Measurements from ENCODE around the gene KCNK4. TPM values are rescaled to one million over a fixed set of nuclear protein-coding genes. Genes with fewer than 3 reads are reported as not detected.

The KCNK4 gene
- total RNA-seq, 1 donor from 2014 or later, result 0.52 TPM

DNA sequence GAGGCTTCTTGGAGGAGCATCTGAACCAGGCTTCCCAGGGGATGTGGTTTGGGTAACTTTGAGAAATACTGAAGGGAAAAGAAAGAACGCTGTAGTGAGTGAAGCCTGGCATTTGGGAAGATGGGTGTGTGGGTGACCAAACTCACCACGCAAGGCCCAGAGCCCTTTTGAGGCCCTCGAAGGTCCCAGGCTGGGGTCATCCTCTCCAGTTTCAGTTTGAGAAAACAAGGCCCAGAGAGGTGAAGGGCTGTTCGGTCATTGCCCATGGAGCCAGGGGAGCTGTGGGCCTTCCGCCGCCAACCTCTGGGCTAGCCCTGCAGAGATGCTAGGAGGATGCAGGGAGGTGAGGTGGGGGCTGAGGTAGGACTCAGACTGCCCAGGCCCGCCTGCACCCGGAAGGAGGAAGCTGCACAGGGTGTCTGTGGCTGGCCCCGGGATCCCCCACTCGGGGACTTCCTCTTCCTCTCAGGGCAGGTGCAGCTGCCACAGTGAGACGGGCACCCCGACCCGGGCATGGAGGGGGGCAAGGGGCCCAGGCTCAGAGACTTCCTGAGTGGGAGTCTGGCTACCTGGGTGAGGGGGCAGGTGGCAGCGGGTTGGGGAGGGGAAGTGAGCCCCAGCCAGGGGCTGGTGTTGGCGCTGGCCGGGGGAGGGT, 48.8 kb downstream of the KCNK4 start, which contains the start of gene CCDC88B:
CCDC88B (plus strand) TSS at position 451 of the 655 bp plus-strand sequence; CDS start at position 514, 63 bp downstream.
- Histone ChIP-seq H3K4me1 (ENCODE audit: insufficient read depth, low read length) (peaks cover 12% of the 10 kb centered on the region), H3K4me3 (ENCODE audit: insufficient read depth, low read depth, low read length) (no peak within 1 kb of the TSS), H3K9ac (ENCODE audit: low read length) (no peak within 1 kb of the TSS), H3K4me2 (ENCODE audit: low read length) (no peak within 1 kb of the TSS), H2AFZ (ENCODE audit: low read depth, low read length) (no peak within 1 kb of the TSS), H4K20me1 (ENCODE audit: insufficient read depth, low read length) (no peaks in the 10 kb centered on the region), H3K27ac (ENCODE audit: low read depth, low read length) (no peak within 1 kb of the TSS), H3K79me2 (ENCODE audit: insufficient read depth, low read length) (no peaks in the 10 kb centered on the region), H3K36me3 (ENCODE audit: insufficient read depth, low read length) (no peaks in the 10 kb centered on the region), H3K27me3 (ENCODE audit: insufficient read depth, low read length) (no peaks in the 10 kb centered on the region), H3K9me3 (ENCODE audit: insufficient read depth, low read depth, low read length) (no peaks in the 10 kb centered on the region)
- H3K27ac Mint-ChIP-seq (ENCODE audit: unreplicated experiment), result no peak within 1 kb of the TSS
- H3K36me3 Mint-ChIP-seq (ENCODE audit: low read depth, unreplicated experiment), result no peaks in the 10 kb centered on the region
- H3K9me3 Mint-ChIP-seq (ENCODE audit: unreplicated experiment), result no peaks in the 10 kb centered on the region
- H3K4me3 Mint-ChIP-seq (ENCODE audit: unreplicated experiment), result peak within 1 kb of the TSS; percentile 1
- no peak for TF ChIP-seq EZH2 (IDR thresholded peaks at IDR 0.05; ENCODE audit: insufficient read depth, low read length)
- peaks cover 12% of the 10 kb centered on the region for H3K27me3 Mint-ChIP-seq (ENCODE audit: low read depth, unreplicated experiment)
- FAIRE-seq (no peak), DNase-seq (ENCODE audit: low read depth) (no peak)
- peaks cover 4% of the 10 kb centered on the region for H3K4me1 Mint-ChIP-seq (ENCODE audit: low read depth, unreplicated experiment)

- Histone ChIP-seq H3K9ac (ENCODE audit: low read length) (no peak overlapping the region), H3K4me1 (ENCODE audit: insufficient read depth, low read length) (peaks cover 8% of the 10 kb centered on the region), H3K36me3 (ENCODE audit: insufficient read depth, low read length) (no peaks in the 10 kb centered on the region), H3K79me2 (ENCODE audit: insufficient read depth, low read length) (no peaks in the 10 kb centered on the region), H3K27me3 (ENCODE audit: insufficient read depth, low read length) (no peaks in the 10 kb centered on the region), H3K9me3 (ENCODE audit: insufficient read depth, low read depth, low read length) (no peaks in the 10 kb centered on the region), H3K4me3 (ENCODE audit: insufficient read depth, low read depth, low read length) (no peak overlapping the region), H4K20me1 (ENCODE audit: insufficient read depth, low read length) (no peaks in the 10 kb centered on the region), H3K27ac (ENCODE audit: low read depth, low read length) (no peak overlapping the region), H2AFZ (ENCODE audit: low read depth, low read length) (no peak overlapping the region), H3K4me2 (ENCODE audit: low read length) (no peak overlapping the region)
- TF ChIP-seq EZH2 (IDR thresholded peaks at IDR 0.05; ENCODE audit: insufficient read depth, low read length) (no peak), CTCF (IDR thresholded peaks at IDR 0.05; ENCODE audit: insufficient read depth, low read depth, low read length) (no peak)
- Mint-ChIP-seq H3K9me3 (ENCODE audit: unreplicated experiment) (no peaks in the 10 kb centered on the region), H3K4me1 (ENCODE audit: low read depth, unreplicated experiment) (no peaks in the 10 kb centered on the region), H3K36me3 (ENCODE audit: low read depth, unreplicated experiment) (no peaks in the 10 kb centered on the region), H3K27ac (ENCODE audit: unreplicated experiment) (no peak overlapping the region), H3K27me3 (ENCODE audit: low read depth, unreplicated experiment) (peaks cover 16% of the 10 kb centered on the region), H3K4me3 (ENCODE audit: unreplicated experiment) (no peak overlapping the region)
- FAIRE-seq (no peak), DNase-seq (ENCODE audit: low read depth) (no peak)
These were observed 49.7 kb downstream of the KCNK4 start for GRCh38 chr11:64340671-64341335.

DNA sequence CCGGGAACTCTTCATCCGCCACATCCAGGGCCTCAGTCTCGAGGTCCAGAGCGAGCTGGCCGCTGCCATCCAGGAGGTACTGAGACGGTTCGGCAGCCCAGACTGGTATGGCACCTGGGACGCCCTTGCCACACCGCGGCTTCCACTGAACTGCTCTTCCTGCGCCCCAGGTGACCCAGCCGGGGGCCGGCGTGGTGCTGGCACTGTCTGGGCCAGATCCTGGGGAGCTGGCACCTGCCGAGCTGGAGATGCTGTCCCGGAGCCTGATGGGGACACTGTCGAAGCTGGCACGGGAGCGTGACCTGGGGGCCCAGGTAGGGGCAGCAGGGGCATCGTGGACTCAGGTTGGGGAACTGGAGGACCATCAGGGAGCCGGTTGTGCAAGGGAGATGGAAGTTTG, 50.3 kb downstream of the KCNK4 start:
- Mint-ChIP-seq H3K27ac (ENCODE audit: unreplicated experiment) (peak overlapping the region; percentile 7), H3K9me3 (ENCODE audit: unreplicated experiment) (no peaks in the 10 kb centered on the region), H3K36me3 (ENCODE audit: low read depth, unreplicated experiment) (no peaks in the 10 kb centered on the region), H3K4me3 (ENCODE audit: unreplicated experiment) (no peak overlapping the region), H3K27me3 (ENCODE audit: low read depth, unreplicated experiment) (peaks cover 19% of the 10 kb centered on the region), H3K4me1 (ENCODE audit: low read depth, unreplicated experiment) (no peaks in the 10 kb centered on the region)
- no peak overlapping the region for H3K4me3 ChIP-seq (ENCODE audit: insufficient read depth, low read depth, low read length)
- no peak overlapping the region for H3K9ac ChIP-seq (ENCODE audit: low read length)
- H3K79me2 ChIP-seq (ENCODE audit: insufficient read depth, low read length), result no peaks in the 10 kb centered on the region
- H3K4me2 ChIP-seq (ENCODE audit: low read length), result no peak overlapping the region
- peaks cover 8% of the 10 kb centered on the region for H3K4me1 ChIP-seq (ENCODE audit: insufficient read depth, low read length)
- DNase-seq (ENCODE audit: low read depth), result no peak
- FAIRE-seq, result no peak
- TF ChIP-seq EZH2 (IDR thresholded peaks at IDR 0.05; ENCODE audit: insufficient read depth, low read length) (no peak), CTCF (IDR thresholded peaks at IDR 0.05; ENCODE audit: insufficient read depth, low read depth, low read length) (no peak)
- H3K27ac ChIP-seq (ENCODE audit: low read depth, low read length), result no peak overlapping the region
- no peaks in the 10 kb centered on the region for H3K9me3 ChIP-seq (ENCODE audit: insufficient read depth, low read depth, low read length)
- H4K20me1 ChIP-seq (ENCODE audit: insufficient read depth, low read length), result no peaks in the 10 kb centered on the region
- no peak overlapping the region for H2AFZ ChIP-seq (ENCODE audit: low read depth, low read length)
- no peaks in the 10 kb centered on the region for H3K27me3 ChIP-seq (ENCODE audit: insufficient read depth, low read length)
- no peaks in the 10 kb centered on the region for H3K36me3 ChIP-seq (ENCODE audit: insufficient read depth, low read length)

All from astrocyte (in vitro differentiated cells and primary cell).